Testis (tissue), 3 donors: ENCODE results near the gene RAB11A. TPM values are rescaled to one million over a fixed set of nuclear protein-coding genes. Genes with fewer than 3 reads are reported as not detected.
A peak's percentile ranks its signal among the peaks of the same experiment; 100 is the strongest.

Source experiments
- DNase-seq: peaks from one replicate; pipeline ENCODE4 v3.0.0-alpha.2; 2019
- H3K27ac ChIP-seq, 2 donors: fragments of 200-600 bp; sonication (generic); one replicate each; pipeline ENCODE4 v1.5.1; 2019
- H3K27me3 ChIP-seq: fragments of 200-600 bp; sonication (generic); one replicate; pipeline ENCODE4 v1.5.1; 2019
- H3K36me3 ChIP-seq: fragments of 200-600 bp; sonication (generic); one replicate; pipeline ENCODE4 v1.5.1; 2017; ENCODE audit warnings: low read depth; ENCODE audit errors: missing control alignments
- H3K4me1 ChIP-seq: fragments of 200-600 bp; sonication (generic); one replicate; pipeline ENCODE4 v1.5.1; 2019
- H3K4me3 ChIP-seq, 2 donors: fragments of 200-600 bp; sonication (generic); one replicate each; pipeline ENCODE4 v1.5.1; 2017 to 2019
- H3K9me3 ChIP-seq: fragments of 200-600 bp; sonication (generic); one replicate; pipeline ENCODE4 v1.5.1; 2017
- POLR2A ChIP-seq: fragments of 450-650 bp; IDR thresholded peaks from one replicate; pipeline ENCODE4 v1.6.1; 2017; ENCODE audit warnings: antibody characterized with exemption, mild to moderate bottlenecking, moderate library complexity
- WGBS, 2 donors: methylation state at CpG; one replicate each; pipeline ENCODE4 v1.1.5; 2018; 5-methylcytosine and 5-hydroxymethylcytosine counted together
- intact Hi-C: fragments of 100-400 bp; cut with DNase I; formaldehyde crosslinking; loops from one replicate; pipeline ENCODE4 v1.15.1; 2023; ENCODE audit warnings: low total_unique reads
- polyA plus RNA-seq: library from polyadenylated mRNA; stranded (reverse); fragments of 350-450 nt; fragmentation: Illumina TruSeq; extraction: RNeasy Lipid Tissue Mini Kit (QIAGEN cat#74804); gene quantifications from one replicate; pipeline ENCODE4 v1.2.3, GENCODE V29; 2014; ENCODE audit warnings: low read depth, low replicate concordance; ENCODE audit not compliant: insufficient read depth
- total RNA-seq, 2 donors: library from RNA; depleted of rRNA; stranded (reverse); fragments of >200 nt; gene quantifications; one replicate each; pipeline ENCODE4 v1.2.3, GENCODE V29; 2016
- TF ChIP-seq, protein P1 (sequence below), 3 experiments: fragments of 450-650 bp in 2 of 3; fragments of 200-600 bp in 1 of 3; sonication (generic) in 1 of 3; IDR thresholded peaks; one replicate each; pipeline ENCODE4 v1.5.1; 2016 to 2019; ENCODE audit warnings: antibody characterized with exemption in 3 of 3, mild to moderate bottlenecking in 2 of 3, moderate library complexity in 1 of 3

Gene RAB11A
- total and polyA plus RNA-seq, 3 donors from 2014 or later, result 221 to 546 (median 307) TPM

DNA sequence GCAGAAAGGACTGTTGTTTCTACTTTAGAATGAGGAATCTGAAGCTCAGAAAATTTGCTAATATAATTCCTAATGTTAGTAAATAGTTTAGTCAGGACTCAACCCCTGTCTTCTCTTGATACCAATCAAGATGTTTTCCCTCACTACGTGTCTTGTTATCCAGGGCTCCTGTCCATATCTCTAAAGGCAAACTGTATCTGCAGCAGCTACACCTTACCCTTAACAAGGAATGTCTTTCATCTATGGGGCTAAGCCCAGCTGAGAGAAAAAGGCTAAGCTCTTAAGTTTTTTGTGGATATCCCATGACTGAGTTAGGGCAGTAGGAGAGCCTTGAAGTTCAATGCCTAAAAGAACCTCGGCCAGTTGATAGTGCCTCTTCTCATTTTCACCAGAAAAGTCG is 32.5 kb downstream of the RAB11A start:
- H3K36me3 ChIP-seq, result no peaks in the 10 kb centered on the region
- H3K4me3 ChIP-seq, result no peak overlapping the region
- 89 to 91% methylated on average over 3 of the region's 3 CpGs for whole genome bisulfite sequencing, 2 donors
- H3K27me3 ChIP-seq, result no peaks in the 10 kb centered on the region
- H3K27ac ChIP-seq, result no peak overlapping the region
- H3K9me3 ChIP-seq, result no peaks in the 10 kb centered on the region
- no peak for DNase-seq
- intact Hi-C loops, result no loop called here
- no peak for TF ChIP-seq POLR2A
- TF ChIP-seq, protein P1, sequence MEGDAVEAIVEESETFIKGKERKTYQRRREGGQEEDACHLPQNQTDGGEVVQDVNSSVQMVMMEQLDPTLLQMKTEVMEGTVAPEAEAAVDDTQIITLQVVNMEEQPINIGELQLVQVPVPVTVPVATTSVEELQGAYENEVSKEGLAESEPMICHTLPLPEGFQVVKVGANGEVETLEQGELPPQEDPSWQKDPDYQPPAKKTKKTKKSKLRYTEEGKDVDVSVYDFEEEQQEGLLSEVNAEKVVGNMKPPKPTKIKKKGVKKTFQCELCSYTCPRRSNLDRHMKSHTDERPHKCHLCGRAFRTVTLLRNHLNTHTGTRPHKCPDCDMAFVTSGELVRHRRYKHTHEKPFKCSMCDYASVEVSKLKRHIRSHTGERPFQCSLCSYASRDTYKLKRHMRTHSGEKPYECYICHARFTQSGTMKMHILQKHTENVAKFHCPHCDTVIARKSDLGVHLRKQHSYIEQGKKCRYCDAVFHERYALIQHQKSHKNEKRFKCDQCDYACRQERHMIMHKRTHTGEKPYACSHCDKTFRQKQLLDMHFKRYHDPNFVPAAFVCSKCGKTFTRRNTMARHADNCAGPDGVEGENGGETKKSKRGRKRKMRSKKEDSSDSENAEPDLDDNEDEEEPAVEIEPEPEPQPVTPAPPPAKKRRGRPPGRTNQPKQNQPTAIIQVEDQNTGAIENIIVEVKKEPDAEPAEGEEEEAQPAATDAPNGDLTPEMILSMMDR (IDR thresholded peaks at IDR 0.05), result no peak
- peaks cover 5% of the 10 kb centered on the region for H3K4me1 ChIP-seq

DNA sequence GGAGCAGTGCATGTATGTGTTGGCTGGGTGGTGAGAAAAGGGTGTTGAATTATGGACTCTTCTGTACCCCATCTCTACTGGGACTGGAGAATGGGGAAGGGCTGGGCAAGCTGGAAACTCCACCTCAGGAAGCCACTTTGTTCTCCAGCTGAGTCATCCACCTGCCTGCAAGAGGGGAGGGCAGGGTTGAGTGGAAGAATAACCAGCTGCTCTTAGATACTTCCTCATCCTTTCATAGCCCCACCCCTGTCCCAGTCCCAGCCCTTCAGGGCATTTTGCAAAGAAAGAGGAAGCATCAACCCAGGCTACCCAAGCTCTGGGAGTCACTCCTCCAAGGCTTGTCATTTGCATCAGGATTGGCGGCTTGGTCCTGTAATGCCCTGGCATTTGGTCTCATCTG is 33.1 kb downstream of the RAB11A start:
- Histone ChIP-seq H3K9me3 (no peaks in the 10 kb centered on the region), H3K4me1 (peaks cover 5% of the 10 kb centered on the region), H3K4me3 (no peak overlapping the region), H3K36me3 (no peaks in the 10 kb centered on the region), H3K27me3 (no peaks in the 10 kb centered on the region), H3K27ac (no peak overlapping the region)
- intact Hi-C loops, result no loop called here
- 75 to 95% methylated on average over 1 of the region's 1 CpG for WGBS, 2 donors
- TF ChIP-seq, protein P1 (IDR thresholded peaks at IDR 0.05), result no peak
- TF ChIP-seq POLR2A, result no peak
- DNase-seq, result peak; percentile 40

DNA sequence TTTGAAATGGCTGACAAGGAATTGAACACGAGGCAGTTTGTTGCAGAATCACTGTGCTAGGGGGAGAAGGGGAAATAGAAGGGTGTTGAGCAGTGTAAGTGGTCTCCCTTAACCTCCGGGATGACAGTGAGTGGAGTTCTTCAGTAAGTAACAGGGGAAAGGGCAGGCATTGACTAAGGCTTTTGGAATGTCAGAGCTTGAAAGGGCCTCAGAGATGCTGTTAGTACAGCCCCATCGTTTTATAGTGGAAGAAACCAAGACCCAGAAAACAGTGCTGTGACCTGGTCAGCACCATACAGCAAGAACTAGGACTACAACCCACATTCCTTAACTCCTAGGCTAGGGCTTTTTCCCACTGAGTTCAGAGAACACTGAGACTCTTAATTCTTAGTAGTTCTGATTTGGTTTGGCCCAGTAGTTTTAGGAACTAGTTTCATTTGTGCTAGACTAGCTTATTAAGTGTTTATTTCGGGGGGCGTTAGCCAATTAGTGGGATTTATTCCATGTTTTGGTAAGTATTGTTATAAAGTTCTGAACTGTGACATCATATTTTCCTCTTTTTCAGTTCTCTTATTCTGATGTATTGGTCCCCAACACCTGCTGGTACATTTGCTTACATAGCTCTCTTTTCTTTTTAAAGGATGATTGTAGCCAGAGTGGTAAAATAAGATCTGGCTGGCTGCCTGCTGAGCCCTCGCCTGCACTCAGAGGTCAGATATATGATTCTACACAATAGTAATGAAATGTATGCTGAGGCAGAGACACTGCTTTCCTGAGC is 34.2 kb downstream of the RAB11A start:
- no peak overlapping the region for H3K4me3 ChIP-seq
- no peaks in the 10 kb centered on the region for H3K36me3 ChIP-seq
- intact Hi-C loops, result no loop called here
- H3K27ac ChIP-seq, result no peak overlapping the region
- H3K4me1 ChIP-seq, result peaks cover 5% of the 10 kb centered on the region
- DNase-seq, result no peak
- 85 to 89% methylated on average over 6 of the region's 6 CpGs for WGBS, 2 donors
- H3K27me3 ChIP-seq, result no peaks in the 10 kb centered on the region
- TF ChIP-seq POLR2A, result no peak
- TF ChIP-seq, protein P1 (IDR thresholded peaks at IDR 0.05), result no peak
- no peaks in the 10 kb centered on the region for H3K9me3 ChIP-seq

GRCh38 chr15:65904301-65904700 is 35.0 kb downstream of the RAB11A start:
- Histone ChIP-seq H3K27me3 (no peaks in the 10 kb centered on the region), H3K4me3 (no peak overlapping the region), H3K4me1 (peaks cover 5% of the 10 kb centered on the region), H3K9me3 (no peaks in the 10 kb centered on the region), H3K36me3 (no peaks in the 10 kb centered on the region), H3K27ac (no peak overlapping the region)
- no peak for TF ChIP-seq POLR2A
- TF ChIP-seq, protein P1 (IDR thresholded peaks at IDR 0.05), result no peak
- DNase-seq, result no peak
- intact Hi-C loops, result no loop called here
- WGBS, 2 donors, result 71 to 77% methylated on average over 4 of the region's 4 CpGs

GRCh38 chr15:65906396-65906795 is 37.1 kb downstream of the RAB11A start:
- DNase-seq, result no peak
- no peak overlapping the region for H3K4me3 ChIP-seq
- TF ChIP-seq POLR2A, result no peak
- TF ChIP-seq, protein P1 (IDR thresholded peaks at IDR 0.05), result no peak
- intact Hi-C loops, result no loop called here
- no peaks in the 10 kb centered on the region for H3K9me3 ChIP-seq
- no peak overlapping the region for H3K27ac ChIP-seq
- H3K36me3 ChIP-seq, result no peaks in the 10 kb centered on the region
- 88 to 94% methylated on average over 1 of the region's 1 CpG for WGBS, 2 donors
- no peaks in the 10 kb centered on the region for H3K27me3 ChIP-seq
- peaks cover 2% of the 10 kb centered on the region for H3K4me1 ChIP-seq
